ENCODE results near the gene IL3RA. TPM values are rescaled to one million over a fixed set of nuclear protein-coding genes. Genes with fewer than 3 reads are reported as not detected.

The IL3RA gene
- total and polyA plus RNA-seq, 2 experiments from 2014 or later = 0.86 TPM; not detected in 1

DNA sequence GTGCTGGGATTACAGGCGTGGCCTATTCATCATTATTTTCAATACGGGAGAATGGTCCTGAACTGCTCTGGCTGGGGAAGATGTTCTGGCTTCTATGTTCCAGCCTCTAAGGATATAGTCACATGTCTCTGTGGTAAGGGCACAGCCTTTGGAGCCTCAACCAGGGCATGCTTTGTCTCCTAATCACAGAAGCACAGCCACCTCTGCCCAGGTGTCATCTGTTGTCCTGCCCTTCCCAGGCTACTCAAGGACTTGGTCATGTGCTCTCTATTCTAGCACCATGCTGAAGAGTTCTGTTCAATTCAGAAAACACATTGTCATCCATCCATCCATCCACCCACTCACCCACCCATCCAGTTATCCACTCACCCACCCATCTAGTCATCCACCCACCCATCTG, 86.6 kb downstream of the IL3RA start (continued):
- TF ChIP-seq, protein P1, sequence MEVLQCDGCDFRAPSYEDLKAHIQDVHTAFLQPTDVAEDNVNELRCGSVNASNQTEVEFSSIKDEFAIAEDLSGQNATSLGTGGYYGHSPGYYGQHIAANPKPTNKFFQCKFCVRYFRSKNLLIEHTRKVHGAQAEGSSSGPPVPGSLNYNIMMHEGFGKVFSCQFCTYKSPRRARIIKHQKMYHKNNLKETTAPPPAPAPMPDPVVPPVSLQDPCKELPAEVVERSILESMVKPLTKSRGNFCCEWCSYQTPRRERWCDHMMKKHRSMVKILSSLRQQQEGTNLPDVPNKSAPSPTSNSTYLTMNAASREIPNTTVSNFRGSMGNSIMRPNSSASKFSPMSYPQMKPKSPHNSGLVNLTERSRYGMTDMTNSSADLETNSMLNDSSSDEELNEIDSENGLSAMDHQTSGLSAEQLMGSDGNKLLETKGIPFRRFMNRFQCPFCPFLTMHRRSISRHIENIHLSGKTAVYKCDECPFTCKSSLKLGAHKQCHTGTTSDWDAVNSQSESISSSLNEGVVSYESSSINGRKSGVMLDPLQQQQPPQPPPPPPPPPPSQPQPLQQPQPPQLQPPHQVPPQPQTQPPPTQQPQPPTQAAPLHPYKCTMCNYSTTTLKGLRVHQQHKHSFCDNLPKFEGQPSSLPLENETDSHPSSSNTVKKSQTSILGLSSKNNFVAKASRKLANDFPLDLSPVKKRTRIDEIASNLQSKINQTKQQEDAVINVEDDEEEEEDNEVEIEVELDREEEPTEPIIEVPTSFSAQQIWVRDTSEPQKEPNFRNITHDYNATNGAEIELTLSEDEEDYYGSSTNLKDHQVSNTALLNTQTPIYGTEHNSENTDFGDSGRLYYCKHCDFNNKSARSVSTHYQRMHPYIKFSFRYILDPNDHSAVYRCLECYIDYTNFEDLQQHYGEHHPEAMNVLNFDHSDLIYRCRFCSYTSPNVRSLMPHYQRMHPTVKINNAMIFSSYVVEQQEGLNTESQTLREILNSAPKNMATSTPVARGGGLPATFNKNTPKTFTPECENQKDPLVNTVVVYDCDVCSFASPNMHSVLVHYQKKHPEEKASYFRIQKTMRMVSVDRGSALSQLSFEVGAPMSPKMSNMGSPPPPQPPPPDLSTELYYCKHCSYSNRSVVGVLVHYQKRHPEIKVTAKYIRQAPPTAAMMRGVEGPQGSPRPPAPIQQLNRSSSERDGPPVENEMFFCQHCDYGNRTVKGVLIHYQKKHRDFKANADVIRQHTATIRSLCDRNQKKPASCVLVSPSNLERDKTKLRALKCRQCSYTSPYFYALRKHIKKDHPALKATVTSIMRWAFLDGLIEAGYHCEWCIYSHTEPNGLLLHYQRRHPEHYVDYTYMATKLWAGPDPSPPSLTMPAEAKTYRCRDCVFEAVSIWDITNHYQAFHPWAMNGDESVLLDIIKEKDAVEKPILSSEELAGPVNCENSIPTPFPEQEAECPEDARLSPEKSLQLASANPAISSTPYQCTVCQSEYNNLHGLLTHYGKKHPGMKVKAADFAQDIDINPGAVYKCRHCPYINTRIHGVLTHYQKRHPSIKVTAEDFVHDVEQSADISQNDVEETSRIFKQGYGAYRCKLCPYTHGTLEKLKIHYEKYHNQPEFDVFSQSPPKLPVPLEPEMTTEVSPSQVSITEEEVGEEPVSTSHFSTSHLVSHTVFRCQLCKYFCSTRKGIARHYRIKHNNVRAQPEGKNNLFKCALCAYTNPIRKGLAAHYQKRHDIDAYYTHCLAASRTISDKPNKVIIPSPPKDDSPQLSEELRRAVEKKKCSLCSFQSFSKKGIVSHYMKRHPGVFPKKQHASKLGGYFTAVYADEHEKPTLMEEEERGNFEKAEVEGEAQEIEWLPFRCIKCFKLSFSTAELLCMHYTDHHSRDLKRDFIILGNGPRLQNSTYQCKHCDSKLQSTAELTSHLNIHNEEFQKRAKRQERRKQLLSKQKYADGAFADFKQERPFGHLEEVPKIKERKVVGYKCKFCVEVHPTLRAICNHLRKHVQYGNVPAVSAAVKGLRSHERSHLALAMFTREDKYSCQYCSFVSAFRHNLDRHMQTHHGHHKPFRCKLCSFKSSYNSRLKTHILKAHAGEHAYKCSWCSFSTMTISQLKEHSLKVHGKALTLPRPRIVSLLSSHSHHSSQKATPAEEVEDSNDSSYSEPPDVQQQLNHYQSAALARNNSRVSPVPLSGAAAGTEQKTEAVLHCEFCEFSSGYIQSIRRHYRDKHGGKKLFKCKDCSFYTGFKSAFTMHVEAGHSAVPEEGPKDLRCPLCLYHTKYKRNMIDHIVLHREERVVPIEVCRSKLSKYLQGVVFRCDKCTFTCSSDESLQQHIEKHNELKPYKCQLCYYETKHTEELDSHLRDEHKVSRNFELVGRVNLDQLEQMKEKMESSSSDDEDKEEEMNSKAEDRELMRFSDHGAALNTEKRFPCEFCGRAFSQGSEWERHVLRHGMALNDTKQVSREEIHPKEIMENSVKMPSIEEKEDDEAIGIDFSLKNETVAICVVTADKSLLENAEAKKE (CRISPR knock-in tag; IDR thresholded peaks at IDR 0.05) = no peak
- TF ChIP-seq POLR2AphosphoS5 (IDR thresholded peaks at IDR 0.05; ENCODE audit: low read depth) (no peak), ZNF331 (CRISPR knock-in tag; IDR thresholded peaks at IDR 0.05; ENCODE audit: low read depth) (no peak)

- Histone ChIP-seq H3K4me2 (no peak overlapping the region), H3K27ac (ENCODE audit: low read depth) (no peak overlapping the region), H3K4me3 (no peak overlapping the region), H3K9me2 (ENCODE audit: insufficient read depth) (no peaks in the 10 kb centered on the region), H3K79me2 (replicated peaks; ENCODE audit: insufficient read depth) (no peaks in the 10 kb centered on the region), H3K4me1 (ENCODE audit: insufficient read depth) (no peaks in the 10 kb centered on the region), H3K36me3 (ENCODE audit: insufficient read depth) (peaks cover 27% of the 10 kb centered on the region), H3K27me3 (ENCODE audit: insufficient read depth) (no peaks in the 10 kb centered on the region), H4K20me1 (replicated peaks; ENCODE audit: insufficient read depth) (peaks cover 3% of the 10 kb centered on the region; the same call in 1 of the 2 replicates), H3F3A (replicated peaks; ENCODE audit: low read depth) (peaks cover 15% of the 10 kb centered on the region; the same call in 1 of the 2 replicates), H2AFZ (no peak overlapping the region)
- Mint-ChIP-seq H3K9me3 (peaks cover 73% of the 10 kb centered on the region), H3K4me1 (peaks cover 8% of the 10 kb centered on the region), H3K27me3 (ENCODE audit: insufficient read depth, low read depth, poor library complexity) (peaks cover 18% of the 10 kb centered on the region), H3K4me3 (no peak overlapping the region), H3K27ac (no peak overlapping the region), H3K36me3 (ENCODE audit: low read depth) (peaks cover 87% of the 10 kb centered on the region)
- no peak for DNase-seq (ENCODE audit: low spot score)
- ATAC-seq = no peak
- TF ChIP-seq EZH2phosphoT487 (IDR thresholded peaks at IDR 0.05; ENCODE audit: unreplicated experiment) (no peak), ETS1 (IDR thresholded peaks at IDR 0.05) (no peak), CTCF (conservative IDR thresholded peaks at IDR 0.05; ENCODE audit: low read depth in 2 of 2) (no peak), ZNF331 (CRISPR knock-in tag; IDR thresholded peaks at IDR 0.05; ENCODE audit: low read depth) (no peak), ZNF114 (CRISPR knock-in tag; IDR thresholded peaks at IDR 0.05) (no peak), EZH2 (IDR thresholded peaks at IDR 0.05; ENCODE audit: low read depth, unreplicated experiment) (no peak)
These were observed 87.7 kb downstream of the IL3RA start for GRCh38 chrX:1424147-1424851.
